ENCODE data around the gene OR2AP1. TPM values are rescaled to one million over a fixed set of nuclear protein-coding genes. Genes with fewer than 3 reads are reported as not detected.

OR2AP1 gene
- total RNA-seq, 1 donor from 2014 or later, result not detected

Other genes with a start within 250 kb of the OR2AP1 start
- gene OR6C3, start 241.7 kb upstream of the OR2AP1 start, total RNA-seq, result not detected
- not detected for gene OR6C75, start 209.5 kb upstream of the OR2AP1 start, total RNA-seq
- not detected for gene OR6C65, start 171.9 kb upstream of the OR2AP1 start, total RNA-seq
- not detected for gene OR6C76, start 146.2 kb upstream of the OR2AP1 start, total RNA-seq
- gene OR6C2, start 128.4 kb upstream of the OR2AP1 start, total RNA-seq, result not detected
- not detected for gene OR6C70, start 102.3 kb upstream of the OR2AP1 start, total RNA-seq
- gene OR6C68, start 80.1 kb upstream of the OR2AP1 start, total RNA-seq, result not detected
- not detected for gene OR6C4, start 22.9 kb upstream of the OR2AP1 start, total RNA-seq
- gene OR10P1, start 64.4 kb downstream of the OR2AP1 start, total RNA-seq, result not detected
- 488 TPM for gene ITGA7, start 135.4 kb downstream of the OR2AP1 start, total RNA-seq
- 124 TPM for gene BLOC1S1, start 143.6 kb downstream of the OR2AP1 start, total RNA-seq
- gene RDH5, start 147.9 kb downstream of the OR2AP1 start, total RNA-seq, result 13.5 TPM
- 733 TPM for gene CD63, start 156.5 kb downstream of the OR2AP1 start, total RNA-seq
- gene GDF11, start 170.7 kb downstream of the OR2AP1 start, total RNA-seq, result 8.9 TPM
- gene SARNP, start 245.3 kb downstream of the OR2AP1 start, total RNA-seq, result 51.6 TPM
- gene ORMDL2, start 245.6 kb downstream of the OR2AP1 start, total RNA-seq, result 15.7 TPM